ENCODE data around the gene SYNE4. TPM values are rescaled to one million over a fixed set of nuclear protein-coding genes. Genes with fewer than 3 reads are reported as not detected.

The SYNE4 gene
- total and polyA plus RNA-seq, 9 of the 15 experiments (the other 6 are each of a cell fraction or from before 2014, with no cell fraction given), result 0.03 to 0.65 (median 0.29) TPM

GRCh38 chr19:35993923-35994598 lies 14.6 kb downstream of the SYNE4 start:
- FAIRE-seq (no peak), DNase-seq (ENCODE audit: extremely low read depth in 1 of 4, low spot score in 3 of 4) (no peak), ATAC-seq (no peak)
- Histone ChIP-seq H2AFZ (ENCODE audit: low read depth, low read length) (no peak overlapping the region), H3K27me3 (ENCODE audit: control insufficient read depth in 2 of 2, insufficient read depth in 2 of 2, low read length in 2 of 2) (no peaks in the 10 kb centered on the region), H3K9me3 (replicated peaks; ENCODE audit: control insufficient read depth, insufficient read depth, low read depth, low read length) (no peaks in the 10 kb centered on the region), H3K4me1 (replicated peaks in 1 of 2; ENCODE audit: control insufficient read depth in 2 of 2, insufficient read depth in 2 of 2, low read length in 2 of 2) (peaks cover 9 to 29% of the 10 kb centered on the region in 2 experiments; a peak in 4 of 5 replicates), H3K4me2 (ENCODE audit: insufficient read depth, low read length) (no peak overlapping the region), H3K27ac (ENCODE audit: extremely low read depth, low read depth, low read length) (no peak overlapping the region), H3K9ac (ENCODE audit: insufficient read depth in 1 of 2, low read depth in 2 of 2, low read length in 2 of 2) (peak overlapping the region in 1 of 2 experiments; percentile 28; a peak in 1 of 4 replicates), H3K79me2 (ENCODE audit: control insufficient read depth, insufficient read depth, low read length) (peaks cover 25% of the 10 kb centered on the region), H3K4me3 (no peak overlapping the region), H3K36me3 (ENCODE audit: control insufficient read depth, insufficient read depth, low read length) (peaks cover 12% of the 10 kb centered on the region; the same call in 1 of the 3 replicates), H3K9me1 (ENCODE audit: control insufficient read depth, insufficient read depth, low read length) (peaks cover 3% of the 10 kb centered on the region), H4K20me1 (replicated peaks; ENCODE audit: control insufficient read depth, insufficient read depth, low read length) (peaks cover 4% of the 10 kb centered on the region; the same call in 1 of the 2 replicates)
- intact Hi-C loops (cut with micrococcal nuclease), result loop anchor here (10.0 kb wide), 1 partner anchor 121 kb away; the partner anchor contains the start of genes OVOL3, POLR2I and TBCB
- CTCF ChIA-PET (ENCODE audit: low intra/inter-chr PET ratio), result no interaction called here
- TF ChIP-seq ZBTB33 (CRISPR knock-in tag; IDR thresholded peaks at IDR 0.05) (peak; percentile 60; the same call in 1 of the 2 replicates), MAX (CRISPR knock-in tag; IDR thresholded peaks at IDR 0.05) (0 out of 2 replicates have a peak, but pooled peaks have one; percentile 14), MAFK (IDR thresholded peaks at IDR 0.05; ENCODE audit: low read length) (no peak), NFE2L1 (tag; IDR thresholded peaks at IDR 0.05; ENCODE audit: borderline replicate concordance, low read depth) (no peak), HMGN3 (IDR thresholded peaks at IDR 0.05; ENCODE audit: borderline replicate concordance, extremely low read depth, insufficient read length, low read depth, low read length) (peak; percentile 6)
- 98% methylated on average over 38 of the region's 49 CpGs for WGBS (ENCODE audit: insufficient coverage, low coverage, missing lambda C conversion rate)
- no TSS peak for BruUV-seq (replicated peaks)
- POLR2A ChIA-PET, result no interaction called here
- in situ Hi-C loops (cut with MboI), result no loop called here

Data from K562 (cell line).